Gastroesophageal sphincter (tissue), 3 donors: ENCODE data around the gene SIAH3.

ENCODE experiments used
- CTCF ChIP-seq, 4 experiments: fragments of 200-600 bp in 2 of 4; fragments of 450-650 bp in 2 of 4; sonication (generic) in 1 of 4; IDR thresholded peaks; one replicate each; pipeline ENCODE4 v1.5.1; 2017 to 2019; ENCODE audit warnings: antibody characterized with exemption in 4 of 4, mild to moderate bottlenecking in 2 of 4, moderate library complexity in 2 of 4
- EP300 ChIP-seq: sonication (generic); formaldehyde crosslinking; IDR thresholded peaks from one replicate; pipeline ENCODE4 v1.6.1; 2017; ENCODE audit warnings: antibody characterized with exemption, mild to moderate bottlenecking
- POLR2A ChIP-seq, 2 donors: fragments of 450-650 bp; IDR thresholded peaks; one replicate each; pipeline ENCODE4 v1.6.1; 2017; ENCODE audit warnings: antibody characterized with exemption in 2 of 2, mild to moderate bottlenecking in 2 of 2, moderate library complexity in 1 of 2

- TF ChIP-seq POLR2A (IDR thresholded peaks at IDR 0.05) = no peak
- no peak for TF ChIP-seq CTCF (IDR thresholded peaks at IDR 0.05)
- no peak for TF ChIP-seq EP300
Measured at GRCh38 chr13:45849408-45849807, 2.1 kb downstream of the SIAH3 start.
